H1 (cell line): Measurements from ENCODE around the gene TXNRD3. TPM values are rescaled to one million over a fixed set of nuclear protein-coding genes. Genes with fewer than 3 reads are reported as not detected.

Source experiments
- CTCF ChIA-PET: fragments of 300-600 bp; sonication (Branson Sonifier 250); formaldehyde crosslinking; loops from one replicate; lab custom pipeline; 2021; ENCODE audit not compliant: partially characterized antibody; lab: Charles Lee
- POLR2A ChIA-PET: fragments of 300-600 bp; sonication (Branson Sonifier 250); formaldehyde crosslinking; loops from one replicate; lab custom pipeline; 2021; ENCODE audit warnings: inconsistent platforms; ENCODE audit not compliant: partially characterized antibody; lab: Charles Lee
- DNase-seq, 2 experiments: peaks; one replicate each; pipeline versions ENCODE4 v3.0.0 to v3.0.0-alpha.2; 2010 to 2022; ENCODE audit warnings: low spot score in 2 of 2, low read depth in 1 of 2, mixed read lengths in 1 of 2
- FAIRE-seq: peaks from 2 replicates; lab custom pipeline; 2011; peaks lifted over from hg19 to GRCh38; lab: Jason Lieb, UNC
- H2AFZ ChIP-seq: 2 replicates; pipeline ENCODE4 v1.8.1; 2012; ENCODE audit warnings: low read length, inconsistent platforms
- H2AK5ac ChIP-seq: 2 replicates; pipeline ENCODE4 v1.6.1; 2013; ENCODE audit warnings: low read depth, low read length
- H2BK120ac ChIP-seq: replicated peaks from 2 replicates; pipeline ENCODE3; 2013; ENCODE audit warnings: low read depth, low read length, inconsistent platforms
- H2BK12ac ChIP-seq: 2 replicates; pipeline ENCODE4 v1.6.1; 2013; ENCODE audit warnings: low read depth, low read length
- H2BK15ac ChIP-seq: 2 replicates; pipeline ENCODE4 v1.6.1; 2013; ENCODE audit warnings: low read length
- H2BK20ac ChIP-seq: 2 replicates; pipeline ENCODE4 v1.6.1; 2013; ENCODE audit warnings: low read length
- H2BK5ac ChIP-seq: 2 replicates; pipeline ENCODE4 v1.6.1; 2013; ENCODE audit warnings: low read depth, low read length
- H3K14ac ChIP-seq: 2 replicates; pipeline ENCODE4 v1.6.1; 2013; ENCODE audit warnings: inconsistent platforms; ENCODE audit not compliant: insufficient read length
- H3K18ac ChIP-seq: 2 replicates; pipeline ENCODE4 v1.6.1; 2013; ENCODE audit warnings: low read length; ENCODE audit errors: extremely low read depth
- H3K23ac ChIP-seq: 2 replicates; pipeline ENCODE4 v1.6.1; 2013; ENCODE audit warnings: inconsistent platforms; ENCODE audit not compliant: insufficient read length
- H3K23me2 ChIP-seq: 2 replicates; pipeline ENCODE4 v1.6.1; 2013; ENCODE audit warnings: low read depth, low read length
- H3K27ac ChIP-seq: 2 replicates; pipeline ENCODE4 v1.6.1; 2011; ENCODE audit warnings: low read depth, low read length, inconsistent platforms
- H3K27me3 ChIP-seq, 4 experiments: replicated peaks in 1 of 4; 1 replicate in 1 of 4; 2 replicates in 3 of 4; pipeline versions ENCODE4 v1.6.1 to v1.8.1; 2011 to 2013; ENCODE audit warnings: low read length in 3 of 4, mild to moderate bottlenecking in 3 of 4, inconsistent platforms in 2 of 4, mixed read lengths in 2 of 4, moderate library complexity in 1 of 4; ENCODE audit not compliant: control insufficient read depth in 3 of 4, insufficient read depth in 3 of 4; ENCODE audit errors: extremely low read depth in 1 of 4
- H3K36me3 ChIP-seq, 4 experiments: 2 replicates each; pipeline versions ENCODE4 v1.6.1 to v1.8.1; 2011 to 2013; ENCODE audit warnings: mild to moderate bottlenecking in 4 of 4, low read length in 3 of 4, moderate library complexity in 2 of 4, control low read depth in 1 of 4, inconsistent platforms in 1 of 4; ENCODE audit not compliant: insufficient read depth in 4 of 4, control insufficient read depth in 2 of 4
- H3K4ac ChIP-seq: replicated peaks from 2 replicates; pipeline ENCODE3; 2013; ENCODE audit warnings: low read length, low read depth, mixed read lengths, inconsistent platforms; ENCODE audit not compliant: insufficient read length
- H3K4me1 ChIP-seq, 4 experiments: replicated peaks in 1 of 4; 1 replicate in 1 of 4; 2 replicates in 3 of 4; pipeline versions ENCODE4 v1.6.1 to v1.8.1; 2011 to 2013; ENCODE audit warnings: low read length in 3 of 4, inconsistent platforms in 2 of 4, mixed read lengths in 1 of 4; ENCODE audit not compliant: insufficient read depth in 4 of 4, control insufficient read depth in 3 of 4
- H3K4me2 ChIP-seq, 2 experiments: 2 replicates each; pipeline versions ENCODE4 v1.6.1 to v1.8.1; 2011 to 2013; ENCODE audit warnings: low read depth in 2 of 2, low read length in 2 of 2, control low read depth in 1 of 2, inconsistent platforms in 1 of 2, mild to moderate bottlenecking in 1 of 2; ENCODE audit not compliant: insufficient read depth in 1 of 2
- H3K4me3 ChIP-seq, 4 experiments: fragments of 200-600, 300-600 bp in 1 of 4; sonication (generic), shearing (Covaris generic), sonication (Bioruptor Twin) in 1 of 4; 2 replicates each; pipeline versions ENCODE4 v1.5.1 to v1.8.1; 2011 to 2016; ENCODE audit warnings: low read length in 4 of 4, low read depth in 3 of 4, control low read depth in 2 of 4, inconsistent platforms in 2 of 4, mild to moderate bottlenecking in 2 of 4, mixed read lengths in 1 of 4, moderate library complexity in 1 of 4; ENCODE audit not compliant: insufficient read depth in 2 of 4; ENCODE audit errors: extremely low read depth in 1 of 4
- H3K56ac ChIP-seq: replicated peaks from 2 replicates; pipeline ENCODE3; 2013; ENCODE audit warnings: low read depth, mild to moderate bottlenecking, mixed read lengths, low read length, inconsistent platforms; ENCODE audit not compliant: insufficient read length
- H3K79me1 ChIP-seq: 2 replicates; pipeline ENCODE4 v1.6.1; 2013; ENCODE audit warnings: low read depth, low read length, control low read depth
- H3K79me2 ChIP-seq, 2 experiments: 2 replicates each; pipeline versions ENCODE4 v1.6.1 to v1.8.1; 2012 to 2013; ENCODE audit warnings: low read length in 2 of 2, mild to moderate bottlenecking in 2 of 2, inconsistent platforms in 1 of 2; ENCODE audit not compliant: insufficient read depth in 2 of 2, control insufficient read depth in 1 of 2
- H3K9ac ChIP-seq, 4 experiments: replicated peaks in 1 of 4; 1 replicate in 1 of 4; 2 replicates in 3 of 4; pipeline versions ENCODE4 v1.6.1 to v1.8.1; 2011 to 2013; ENCODE audit warnings: low read depth in 3 of 4, low read length in 3 of 4, control low read depth in 2 of 4, mild to moderate bottlenecking in 2 of 4, moderate library complexity in 2 of 4, inconsistent platforms in 1 of 4; ENCODE audit errors: extremely low read depth in 1 of 4
- H3K9me3 ChIP-seq, 2 experiments: 2 replicates each; pipeline versions ENCODE4 v1.6.1 to v1.8.1; 2012 to 2013; ENCODE audit warnings: mild to moderate bottlenecking in 2 of 2, moderate library complexity in 2 of 2, control low read depth in 1 of 2, inconsistent platforms in 1 of 2, low read depth in 1 of 2, low read length in 1 of 2, mixed read lengths in 1 of 2; ENCODE audit not compliant: insufficient read depth in 2 of 2
- H4K20me1 ChIP-seq, 2 experiments: replicated peaks in 1 of 2; 2 replicates each; pipeline versions ENCODE3 to v1.8.1; 2011 to 2013; ENCODE audit warnings: inconsistent platforms in 2 of 2, low read length in 2 of 2, mild to moderate bottlenecking in 1 of 2; ENCODE audit not compliant: insufficient read depth in 2 of 2, control insufficient read depth in 1 of 2
- H4K5ac ChIP-seq: 2 replicates; pipeline ENCODE4 v1.6.1; 2013; ENCODE audit warnings: low read length, low read depth, mixed read lengths, inconsistent platforms; ENCODE audit not compliant: insufficient read length
- H4K8ac ChIP-seq: 2 replicates; pipeline ENCODE4 v1.8.0; 2013; ENCODE audit warnings: mild to moderate bottlenecking, moderate library complexity, low read length, inconsistent platforms; ENCODE audit not compliant: insufficient read depth; ENCODE audit errors: extremely low read depth
- H4K91ac ChIP-seq: replicated peaks from 2 replicates; pipeline ENCODE3; 2013; ENCODE audit warnings: low read length, mixed read lengths, inconsistent platforms; ENCODE audit not compliant: insufficient read length
- ATF3 ChIP-seq: IDR thresholded peaks from 2 replicates; pipeline ENCODE4 v1.6.1; 2011; ENCODE audit warnings: low read depth, mild to moderate bottlenecking, low read length; ENCODE audit not compliant: insufficient read depth
- CBX5 ChIP-seq: fragments of 300-800, 300-1000 bp; sonication (generic); IDR thresholded peaks from 2 replicates; pipeline ENCODE4 v1.7.1; 2016; ENCODE audit warnings: antibody characterized with exemption, low read length, low read depth
- JUN ChIP-seq: IDR thresholded peaks from 2 replicates; pipeline ENCODE4 v1.6.1; 2011; ENCODE audit warnings: low read depth, mild to moderate bottlenecking, improper control_type of control experiment, low read length
- PHF8 ChIP-seq: fragments of 200-600 bp; sonication (generic); conservative IDR thresholded peaks from 2 replicates; pipeline ENCODE4 v1.7.1; 2012; ENCODE audit warnings: low read depth, mild to moderate bottlenecking, inconsistent platforms, low read length, moderate library complexity
- RAD21 ChIP-seq, 2 experiments: IDR thresholded peaks in 1 of 2; conservative IDR thresholded peaks in 1 of 2; 2 replicates each; pipeline ENCODE4 v1.6.1; 2011; ENCODE audit warnings: low read depth in 2 of 2, low read length in 2 of 2, improper control_type of control experiment in 1 of 2, inconsistent platforms in 1 of 2, mild to moderate bottlenecking in 1 of 2, moderate library complexity in 1 of 2
- RBBP5 ChIP-seq: IDR thresholded peaks from 2 replicates; pipeline ENCODE4 v1.7.1; 2012; ENCODE audit warnings: low read depth, mild to moderate bottlenecking, inconsistent platforms, low read length, moderate library complexity, borderline replicate concordance
- SIN3A ChIP-seq, 2 experiments: IDR thresholded peaks in 1 of 2; conservative IDR thresholded peaks in 1 of 2; 2 replicates each; pipeline ENCODE4 v1.6.1; 2011 to 2012; ENCODE audit warnings: low read length in 2 of 2, improper control_type of control experiment in 1 of 2, low read depth in 1 of 2, mild to moderate bottlenecking in 1 of 2
- SUZ12 ChIP-seq: fragments of 200-600 bp; sonication (generic); IDR thresholded peaks from 2 replicates; pipeline ENCODE4 v1.6.1; 2012; ENCODE audit warnings: mild to moderate bottlenecking, inconsistent platforms, low read length, moderate library complexity, mixed read lengths
- TAF7 ChIP-seq: optimal IDR thresholded peaks from 2 replicates; pipeline ENCODE3; 2011; ENCODE audit warnings: low read depth, mild to moderate bottlenecking, inconsistent platforms, low read length, moderate library complexity, borderline replicate concordance
- TEAD4 ChIP-seq: IDR thresholded peaks from 2 replicates; pipeline ENCODE4 v1.6.1; 2012; ENCODE audit warnings: low read depth, low read length, inconsistent platforms, mixed read lengths
- WGBS, 2 experiments: shearing (Covaris generic) in 1 of 2; methylation state at CpG; one replicate each; pipeline versions ENCODE4 v1.1.6 to v1.1.7; 2013 to 2015; ENCODE audit warnings: low lambda C conversion rate in 2 of 2, mixed read lengths in 2 of 2, inconsistent platforms in 1 of 2, low coverage in 1 of 2, missing lambda C conversion rate in 1 of 2; ENCODE audit not compliant: insufficient replicate concordance in 2 of 2, insufficient coverage in 1 of 2, insufficient read length in 1 of 2; ENCODE audit errors: extremely low coverage in 1 of 2, missing lambda C conversion rate in 1 of 2; 5-methylcytosine and 5-hydroxymethylcytosine counted together
- polyA plus RNA-seq, 7 experiments: library from polyadenylated mRNA; depleted of rRNA in 3 of 7; stranded (reverse) in 5 of 7; unstranded in 2 of 7; fragments of >200 nt in 5 of 7; fragments of 200-250 nt in 2 of 7; gene quantifications; 1 replicate in 5 of 7; 2 replicates in 1 of 7; 4 replicates in 1 of 7; pipeline versions ENCODE4 v1.2.1 to v1.2.3, GENCODE V29; 2011 to 2013; ENCODE audit warnings: missing spikeins in 2 of 7, mixed read lengths in 2 of 7
- total RNA-seq: library from RNA; stranded (reverse); fragmentation: NEBNext Ultra II Directional; extraction: Animal tissue kit (Norgen Biotek cat#: 25700); gene quantifications from 2 replicates; pipeline ENCODE4 v1.2.1, GENCODE V29; 2021
- TF ChIP-seq, protein P1 (sequence below): IDR thresholded peaks from 2 replicates; pipeline ENCODE4 v1.6.1; 2011; ENCODE audit warnings: low read length, improper control_type of control experiment

Gene TXNRD3
- total and polyA plus RNA-seq, 2 of the 8 experiments (the other 6 are each of a cell fraction or from before 2014, with no cell fraction given): 3.4 to 4.3 TPM

DNA sequence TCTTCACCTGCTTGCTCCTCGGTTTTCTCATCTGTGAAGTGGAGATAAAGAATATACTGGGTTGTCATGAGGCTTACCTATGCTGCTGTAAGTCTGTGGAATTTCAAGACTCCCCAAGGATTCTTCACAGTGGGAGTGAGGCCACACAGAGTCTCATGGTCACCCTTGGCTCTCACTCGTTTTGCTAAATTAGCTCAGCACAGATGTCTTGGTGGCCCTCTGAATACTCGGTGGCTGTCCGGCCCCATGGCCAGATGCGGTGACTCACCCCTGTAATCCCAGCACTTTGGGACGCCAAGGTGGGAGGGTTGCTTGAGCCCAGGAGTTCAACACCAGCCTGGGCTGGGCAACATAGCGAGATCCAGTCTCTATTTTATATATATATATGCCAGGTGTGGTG, 44.1 kb upstream of the TXNRD3 start:
- H3K9ac ChIP-seq: no peak overlapping the region
- 93% methylated on average over 7 of the region's 7 CpGs; no CpG with 5 or more reads in 1 of the 2 experiments for WGBS, 2 experiments
- no peak for TF ChIP-seq ATF3
- no peak for TF ChIP-seq TEAD4
- no peak for TF ChIP-seq JUN
- TF ChIP-seq CBX5: no peak
- TF ChIP-seq, protein P1, sequence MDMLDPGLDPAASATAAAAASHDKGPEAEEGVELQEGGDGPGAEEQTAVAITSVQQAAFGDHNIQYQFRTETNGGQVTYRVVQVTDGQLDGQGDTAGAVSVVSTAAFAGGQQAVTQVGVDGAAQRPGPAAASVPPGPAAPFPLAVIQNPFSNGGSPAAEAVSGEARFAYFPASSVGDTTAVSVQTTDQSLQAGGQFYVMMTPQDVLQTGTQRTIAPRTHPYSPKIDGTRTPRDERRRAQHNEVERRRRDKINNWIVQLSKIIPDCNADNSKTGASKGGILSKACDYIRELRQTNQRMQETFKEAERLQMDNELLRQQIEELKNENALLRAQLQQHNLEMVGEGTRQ: no peak
- no peak for TF ChIP-seq RBBP5
- TF ChIP-seq SUZ12: no peak
- no peak for TF ChIP-seq RAD21 (IDR thresholded peaks at IDR 0.05 in 1 of 2, conservative IDR thresholded peaks at IDR 0.05 in 1 of 2; ENCODE audit: low read depth in 2 of 2, low read length in 2 of 2)
- TF ChIP-seq PHF8: no peak
- no peak for TF ChIP-seq SIN3A (conservative IDR thresholded peaks at IDR 0.05 in 1 of 2, IDR thresholded peaks at IDR 0.05 in 1 of 2; ENCODE audit: low read depth in 1 of 2, low read length in 2 of 2)
- TF ChIP-seq TAF7: no peak

More for the DNA sequence above, 44.1 kb upstream of the TXNRD3 start:
- no peak overlapping the region for H3K14ac ChIP-seq
- no peaks in the 10 kb centered on the region for H4K20me1 ChIP-seq
- FAIRE-seq (no peak), DNase-seq (peak in 1 of 2 experiments; percentile 34)
- H3K9me3 ChIP-seq: no peaks in the 10 kb centered on the region; a peak in 1 of 4 replicates
- no peak overlapping the region for H3K23ac ChIP-seq
- H4K91ac ChIP-seq: no peak overlapping the region
- H2AK5ac ChIP-seq: no peak overlapping the region
- H3K27me3 ChIP-seq: peaks cover 0 to 6% (median 2%) of the 10 kb centered on the region in 4 experiments; a peak in 5 of 7 replicates
- H3K18ac ChIP-seq: no peak overlapping the region
- H3K27ac ChIP-seq: no peak overlapping the region
- H2BK120ac ChIP-seq: no peak overlapping the region
- no peak overlapping the region for H2BK12ac ChIP-seq
- POLR2A ChIA-PET: no interaction called here
- no peak overlapping the region for H3K56ac ChIP-seq
- no peak overlapping the region for H4K5ac ChIP-seq
- peaks cover 0 to 10% (median 3%) of the 10 kb centered on the region in 4 experiments; a peak in 6 of 7 replicates for H3K4me1 ChIP-seq
- H3K4me2 ChIP-seq: no peak overlapping the region
- H3K4ac ChIP-seq: no peak overlapping the region
- H2BK15ac ChIP-seq: no peak overlapping the region
- no peaks in the 10 kb centered on the region for H3K79me1 ChIP-seq
- peaks cover 5% of the 10 kb centered on the region; the same call in 1 of the 2 replicates for H3K23me2 ChIP-seq
- CTCF ChIA-PET: interaction anchor here (1.0 to 1.8 kb wide), 2 partner anchors 15 to 38 kb away, joined by 3 to 4 read pairs; no protein-coding TSS in a partner anchor
- no peaks in the 10 kb centered on the region for H3K36me3 ChIP-seq
- H3K79me2 ChIP-seq: no peaks in the 10 kb centered on the region
- H3K4me3 ChIP-seq: no peak overlapping the region
- H2BK20ac ChIP-seq: no peak overlapping the region
- H2BK5ac ChIP-seq: no peak overlapping the region
- no peak overlapping the region for H2AFZ ChIP-seq
- no peak overlapping the region for H4K8ac ChIP-seq
